Measurements from ENCODE around the gene CD1B.

CD1B gene

GRCh38 chr1:158362941-158363340 lies 31.6 kb upstream of the CD1B start (continued):
- TF ChIP-seq, protein P1, sequence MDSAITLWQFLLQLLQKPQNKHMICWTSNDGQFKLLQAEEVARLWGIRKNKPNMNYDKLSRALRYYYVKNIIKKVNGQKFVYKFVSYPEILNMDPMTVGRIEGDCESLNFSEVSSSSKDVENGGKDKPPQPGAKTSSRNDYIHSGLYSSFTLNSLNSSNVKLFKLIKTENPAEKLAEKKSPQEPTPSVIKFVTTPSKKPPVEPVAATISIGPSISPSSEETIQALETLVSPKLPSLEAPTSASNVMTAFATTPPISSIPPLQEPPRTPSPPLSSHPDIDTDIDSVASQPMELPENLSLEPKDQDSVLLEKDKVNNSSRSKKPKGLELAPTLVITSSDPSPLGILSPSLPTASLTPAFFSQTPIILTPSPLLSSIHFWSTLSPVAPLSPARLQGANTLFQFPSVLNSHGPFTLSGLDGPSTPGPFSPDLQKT (IDR thresholded peaks at IDR 0.05; ENCODE audit: borderline replicate concordance, low read depth, low read length): no peak

DNA sequence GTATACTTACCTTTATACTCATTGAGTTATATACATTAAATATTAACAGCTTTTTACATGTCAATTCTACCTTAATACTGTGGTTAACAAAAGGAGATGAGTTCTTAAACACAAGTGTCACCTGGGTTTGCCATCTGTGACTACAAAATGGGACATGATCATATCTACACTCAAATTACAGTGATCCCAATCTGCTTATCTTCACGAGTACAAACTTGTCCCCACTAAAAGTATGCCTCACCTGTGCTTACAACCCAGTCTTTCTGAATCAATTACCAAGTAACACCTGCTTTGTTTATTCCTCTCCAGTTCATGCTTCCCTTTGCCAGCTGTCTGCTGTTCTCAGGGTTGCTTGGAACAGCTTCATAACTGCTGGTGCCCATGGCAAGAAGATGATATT lies 31.2 kb upstream of the CD1B start:
- no peaks in the 10 kb centered on the region for H3K9me3 ChIP-seq (ENCODE audit: control insufficient read depth, insufficient read depth, low read depth, low read length)
- ChIA-PET CTCF (no interaction called here), POLR2A (no interaction called here)
- H3K36me3 ChIP-seq (ENCODE audit: control insufficient read depth in 2 of 2, insufficient read depth in 1 of 2, low read length in 2 of 2): no peaks in the 10 kb centered on the region
- no peaks in the 10 kb centered on the region for H3K4me1 ChIP-seq (ENCODE audit: control insufficient read depth, insufficient read depth, low read length)
- no peak overlapping the region for H3K27ac ChIP-seq (ENCODE audit: extremely low read depth, low read depth, low read length)
- no peak overlapping the region for H3K4me3 ChIP-seq (ENCODE audit: low read depth, low read length)
- TF ChIP-seq, protein P2, sequence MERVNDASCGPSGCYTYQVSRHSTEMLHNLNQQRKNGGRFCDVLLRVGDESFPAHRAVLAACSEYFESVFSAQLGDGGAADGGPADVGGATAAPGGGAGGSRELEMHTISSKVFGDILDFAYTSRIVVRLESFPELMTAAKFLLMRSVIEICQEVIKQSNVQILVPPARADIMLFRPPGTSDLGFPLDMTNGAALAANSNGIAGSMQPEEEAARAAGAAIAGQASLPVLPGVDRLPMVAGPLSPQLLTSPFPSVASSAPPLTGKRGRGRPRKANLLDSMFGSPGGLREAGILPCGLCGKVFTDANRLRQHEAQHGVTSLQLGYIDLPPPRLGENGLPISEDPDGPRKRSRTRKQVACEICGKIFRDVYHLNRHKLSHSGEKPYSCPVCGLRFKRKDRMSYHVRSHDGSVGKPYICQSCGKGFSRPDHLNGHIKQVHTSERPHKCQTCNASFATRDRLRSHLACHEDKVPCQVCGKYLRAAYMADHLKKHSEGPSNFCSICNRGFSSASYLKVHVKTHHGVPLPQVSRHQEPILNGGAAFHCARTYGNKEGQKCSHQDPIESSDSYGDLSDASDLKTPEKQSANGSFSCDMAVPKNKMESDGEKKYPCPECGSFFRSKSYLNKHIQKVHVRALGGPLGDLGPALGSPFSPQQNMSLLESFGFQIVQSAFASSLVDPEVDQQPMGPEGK (tag by site-specific recombination; IDR thresholded peaks at IDR 0.05): no peak
- TF ChIP-seq ZBTB20 (tag by site-specific recombination; IDR thresholded peaks at IDR 0.05) (no peak), GLI4 (tag by site-specific recombination; IDR thresholded peaks at IDR 0.05) (no peak), TRIM28 (IDR thresholded peaks at IDR 0.05; ENCODE audit: borderline replicate concordance, low read length) (no peak), ZNF510 (tag by site-specific recombination; IDR thresholded peaks at IDR 0.05; ENCODE audit: insufficient replicate concordance) (no peak), ZNF776 (tag by site-specific recombination; IDR thresholded peaks at IDR 0.05; ENCODE audit: borderline replicate concordance) (no peak), ZNF768 (tag by site-specific recombination; IDR thresholded peaks at IDR 0.05) (no peak), HOXC10 (CRISPR knock-in tag; IDR thresholded peaks at IDR 0.05) (no peak), FEZF1 (tag by site-specific recombination; IDR thresholded peaks at IDR 0.05) (no peak), ZNF112 (tag by site-specific recombination; IDR thresholded peaks at IDR 0.05) (no peak), ZBTB48 (tag by site-specific recombination; IDR thresholded peaks at IDR 0.05) (no peak), ZFHX2 (tag by site-specific recombination; conservative IDR thresholded peaks at IDR 0.05) (no peak), ZNF580 (tag by site-specific recombination; IDR thresholded peaks at IDR 0.05) (no peak), SP7 (tag by site-specific recombination; IDR thresholded peaks at IDR 0.05) (no peak)

DNA sequence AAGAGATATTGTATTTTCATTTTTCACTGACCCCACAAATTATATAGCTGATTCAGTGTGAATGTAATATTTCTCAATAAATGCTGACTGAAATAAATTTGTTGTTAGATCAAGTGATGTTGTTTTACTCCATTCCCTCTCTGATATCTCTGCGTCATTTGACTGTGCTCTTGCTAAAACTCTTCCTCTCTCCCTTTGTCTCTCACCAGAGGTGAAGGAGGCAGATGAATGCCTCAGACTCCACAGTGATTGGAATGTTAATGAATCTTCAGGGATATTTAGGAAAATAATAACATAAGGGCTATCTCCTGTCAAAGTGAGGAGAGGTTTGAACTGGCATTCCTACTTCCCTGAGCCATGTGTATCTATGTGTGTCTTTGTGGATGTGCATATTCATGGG lies 26.1 kb upstream of the CD1B start:
- TF ChIP-seq, protein P3, sequence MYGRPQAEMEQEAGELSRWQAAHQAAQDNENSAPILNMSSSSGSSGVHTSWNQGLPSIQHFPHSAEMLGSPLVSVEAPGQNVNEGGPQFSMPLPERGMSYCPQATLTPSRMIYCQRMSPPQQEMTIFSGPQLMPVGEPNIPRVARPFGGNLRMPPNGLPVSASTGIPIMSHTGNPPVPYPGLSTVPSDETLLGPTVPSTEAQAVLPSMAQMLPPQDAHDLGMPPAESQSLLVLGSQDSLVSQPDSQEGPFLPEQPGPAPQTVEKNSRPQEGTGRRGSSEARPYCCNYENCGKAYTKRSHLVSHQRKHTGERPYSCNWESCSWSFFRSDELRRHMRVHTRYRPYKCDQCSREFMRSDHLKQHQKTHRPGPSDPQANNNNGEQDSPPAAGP (tag by site-specific recombination; IDR thresholded peaks at IDR 0.05): no peak
- TF ChIP-seq ZBTB1 (tag by site-specific recombination; IDR thresholded peaks at IDR 0.05) (no peak), ZFP41 (tag by site-specific recombination; IDR thresholded peaks at IDR 0.05; ENCODE audit: borderline replicate concordance) (no peak), ZNF521 (tag by site-specific recombination; IDR thresholded peaks at IDR 0.05) (no peak), ZEB2 (tag by site-specific recombination; IDR thresholded peaks at IDR 0.05) (no peak), ZNF654 (tag by site-specific recombination; IDR thresholded peaks at IDR 0.05; ENCODE audit: low read depth) (no peak)
- TF ChIP-seq, protein P4, sequence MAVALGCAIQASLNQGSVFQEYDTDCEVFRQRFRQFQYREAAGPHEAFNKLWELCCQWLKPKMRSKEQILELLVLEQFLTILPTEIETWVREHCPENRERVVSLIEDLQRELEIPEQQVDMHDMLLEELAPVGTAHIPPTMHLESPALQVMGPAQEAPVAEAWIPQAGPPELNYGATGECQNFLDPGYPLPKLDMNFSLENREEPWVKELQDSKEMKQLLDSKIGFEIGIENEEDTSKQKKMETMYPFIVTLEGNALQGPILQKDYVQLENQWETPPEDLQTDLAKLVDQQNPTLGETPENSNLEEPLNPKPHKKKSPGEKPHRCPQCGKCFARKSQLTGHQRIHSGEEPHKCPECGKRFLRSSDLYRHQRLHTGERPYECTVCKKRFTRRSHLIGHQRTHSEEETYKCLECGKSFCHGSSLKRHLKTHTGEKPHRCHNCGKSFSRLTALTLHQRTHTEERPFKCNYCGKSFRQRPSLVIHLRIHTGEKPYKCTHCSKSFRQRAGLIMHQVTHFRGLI (tag by site-specific recombination; IDR thresholded peaks at IDR 0.05): no peak
- no peak overlapping the region for H3K4me3 ChIP-seq (ENCODE audit: low read depth, low read length)
- CTCF ChIA-PET: no interaction called here
- no peaks in the 10 kb centered on the region for H3K9me3 ChIP-seq (ENCODE audit: control insufficient read depth, insufficient read depth, low read depth, low read length)
- POLR2A ChIA-PET: no interaction called here
- no peaks in the 10 kb centered on the region for H3K4me1 ChIP-seq (ENCODE audit: control insufficient read depth, insufficient read depth, low read length)
- no peaks in the 10 kb centered on the region for H3K36me3 ChIP-seq (ENCODE audit: control insufficient read depth in 2 of 2, insufficient read depth in 1 of 2, low read length in 2 of 2)
- H3K27ac ChIP-seq (ENCODE audit: extremely low read depth, low read depth, low read length): no peak overlapping the region

Data from HEK293 (cell line).